Brain pericyte (primary cell): ENCODE results near the gene COL8A2.

Experiments
- DNase-seq: peaks from one replicate; pipeline ENCODE4 v3.0.0-alpha.2; 2012; ENCODE audit warnings: low read depth, low spot score

COL8A2 gene

GRCh38 chr1:36157973-36158826 lies 33.2 kb upstream of the COL8A2 start:
- DNase-seq: no peak

- DNase-seq: no peak
These were observed 32.3 kb upstream of the COL8A2 start for GRCh38 chr1:36157115-36157903.

GRCh38 chr1:36156329-36157114 lies 31.5 kb upstream of the COL8A2 start:
- no peak for DNase-seq

- no peak for DNase-seq
These were observed 30.6 kb upstream of the COL8A2 start, which contains the start of gene MAP7D1 for GRCh38 chr1:36155408-36156328. MAP7D1 (plus strand) TSS chr1:36156160; CDS start chr1:36156418, 258 bp downstream.

- no peak for DNase-seq
These were observed 29.9 kb upstream of the COL8A2 start for GRCh38 chr1:36154765-36155407.

- no peak for DNase-seq
These were observed 29.3 kb upstream of the COL8A2 start for GRCh38 chr1:36154335-36154734.

- DNase-seq: no peak
These were observed 28.5 kb upstream of the COL8A2 start for GRCh38 chr1:36153476-36153875.

GRCh38 chr1:36151845-36152203 lies 26.8 kb upstream of the COL8A2 start:
- no peak for DNase-seq

- DNase-seq: no peak
These were observed 26.3 kb upstream of the COL8A2 start for GRCh38 chr1:36151134-36151844.

- DNase-seq: peak; percentile 77
These were observed 25.5 kb upstream of the COL8A2 start for GRCh38 chr1:36150296-36151133.

GRCh38 chr1:36149973-36150295 lies 24.9 kb upstream of the COL8A2 start:
- DNase-seq: no peak

- peak; percentile 99 for DNase-seq
These were observed 24.4 kb upstream of the COL8A2 start, which contains the start of gene TRAPPC3 for GRCh38 chr1:36149237-36149972. TRAPPC3 (minus strand) TSS chr1:36149486; CDS start chr1:36149378, 108 bp downstream.

- no peak for DNase-seq
These were observed 23.8 kb upstream of the COL8A2 start for GRCh38 chr1:36148821-36149236.

GRCh38 chr1:36144413-36144812 lies 19.4 kb upstream of the COL8A2 start:
- no peak for DNase-seq

GRCh38 chr1:36143424-36143823 lies 18.4 kb upstream of the COL8A2 start:
- no peak for DNase-seq

- DNase-seq: no peak
These were observed 17.1 kb upstream of the COL8A2 start for GRCh38 chr1:36142121-36142520.

- no peak for DNase-seq
These were observed 14.5 kb upstream of the COL8A2 start for GRCh38 chr1:36139521-36139920.

GRCh38 chr1:36137776-36138175 lies 12.8 kb upstream of the COL8A2 start:
- no peak for DNase-seq
